DND-41 (cell line): ENCODE data around the gene ST6GALNAC3.
"Not testable (repeated sequence)": the region's sequence is repeated elsewhere in the genome, so short reads cannot be mapped to it uniquely, and the experiment has no call there.

Source experiments
- ATAC-seq: fragments of 200-7000 bp; cut with Tn5 transposase; 3 replicates; pipeline ENCODE4 v1.9.1; 2021; ENCODE audit warnings: low read depth; ENCODE audit not compliant: insufficient read depth
- DNase-seq: peaks from one replicate; pipeline ENCODE4 v3.0.0-alpha.2; 2020
- H2AFZ ChIP-seq: 2 replicates; pipeline ENCODE4 v1.6.0; 2012; ENCODE audit warnings: low read depth, low read length
- H3K27ac ChIP-seq: 2 replicates; pipeline ENCODE4 v1.5.1; 2012; ENCODE audit warnings: low read length, inconsistent platforms
- H3K27me3 ChIP-seq: fragments of 200-600 bp; sonication (generic); 2 replicates; pipeline ENCODE4 v1.6.0; 2012; ENCODE audit warnings: low read length, mild to moderate bottlenecking, inconsistent platforms; ENCODE audit not compliant: insufficient read depth, poor library complexity
- H3K36me3 ChIP-seq: 2 replicates; pipeline ENCODE4 v1.5.1; 2012; ENCODE audit warnings: low read length, inconsistent platforms; ENCODE audit not compliant: insufficient read depth
- H3K4me1 ChIP-seq: 2 replicates; pipeline ENCODE4 v1.5.1; 2012; ENCODE audit warnings: mild to moderate bottlenecking, low read length; ENCODE audit not compliant: insufficient read depth
- H3K4me2 ChIP-seq: 2 replicates; pipeline ENCODE4 v1.6.0; 2012; ENCODE audit warnings: mild to moderate bottlenecking, moderate library complexity, low read length, inconsistent platforms; ENCODE audit not compliant: insufficient read depth
- H3K4me3 ChIP-seq, 2 experiments: fragments of 200-600 bp in 1 of 2; shearing (Covaris generic) in 1 of 2; 2 replicates each; pipeline ENCODE4 v1.5.1; 2012 to 2016; ENCODE audit warnings: inconsistent platforms in 2 of 2, low read length in 2 of 2, mild to moderate bottlenecking in 2 of 2, low read depth in 1 of 2, moderate library complexity in 1 of 2
- H3K79me2 ChIP-seq: 2 replicates; pipeline ENCODE4 v1.6.0; 2012; ENCODE audit warnings: low read length, inconsistent platforms; ENCODE audit not compliant: insufficient read depth
- H3K9ac ChIP-seq: 2 replicates; pipeline ENCODE4 v1.6.0; 2012; ENCODE audit warnings: low read depth, mild to moderate bottlenecking, inconsistent platforms, low read length, moderate library complexity
- H3K9me3 ChIP-seq: 2 replicates; pipeline ENCODE4 v1.5.1; 2012; ENCODE audit warnings: low read length, moderate library complexity, mild to moderate bottlenecking, inconsistent platforms; ENCODE audit not compliant: insufficient read depth, severe bottlenecking
- H4K20me1 ChIP-seq: 2 replicates; pipeline ENCODE4 v1.6.0; 2012; ENCODE audit warnings: low read length; ENCODE audit not compliant: insufficient read depth
- CTCF ChIP-seq: IDR thresholded peaks from 2 replicates; pipeline ENCODE4 v1.5.1; 2012; ENCODE audit warnings: borderline replicate concordance, low read length, moderate library complexity, mild to moderate bottlenecking; ENCODE audit not compliant: poor library complexity, severe bottlenecking; ENCODE audit errors: extremely low read depth
- EZH2 ChIP-seq: IDR thresholded peaks from 3 replicates; pipeline ENCODE4 v1.6.1; 2012; ENCODE audit warnings: borderline replicate concordance, low read depth, mild to moderate bottlenecking, moderate library complexity, low read length, inconsistent platforms; ENCODE audit not compliant: severe bottlenecking

Gene ST6GALNAC3

GRCh38 chr1:76237211-76237610, 162.7 kb downstream of the ST6GALNAC3 start:
- Histone ChIP-seq H3K9me3 (no peaks in the 10 kb centered on the region), H3K27ac (no peak overlapping the region), H3K27me3 (no peaks in the 10 kb centered on the region), H3K36me3 (no peaks in the 10 kb centered on the region), H4K20me1 (no peaks in the 10 kb centered on the region), H3K79me2 (no peaks in the 10 kb centered on the region), H2AFZ (no peak overlapping the region), H3K4me3 (no peak overlapping the region), H3K4me2 (no peak overlapping the region), H3K9ac (no peak overlapping the region), H3K4me1 (no peaks in the 10 kb centered on the region)
- ATAC-seq (no peak), DNase-seq (no peak)
- TF ChIP-seq CTCF = no peak
- TF ChIP-seq EZH2 = no peak

- DNase-seq (no peak), ATAC-seq (no peak)
- Histone ChIP-seq H3K4me3 (no peak overlapping the region), H3K79me2 (no peaks in the 10 kb centered on the region), H3K9me3 (no peaks in the 10 kb centered on the region), H3K9ac (no peak overlapping the region), H3K4me2 (no peak overlapping the region), H3K27ac (no peak overlapping the region), H3K4me1 (no peaks in the 10 kb centered on the region), H3K27me3 (no peaks in the 10 kb centered on the region), H3K36me3 (no peaks in the 10 kb centered on the region), H4K20me1 (no peaks in the 10 kb centered on the region), H2AFZ (no peak overlapping the region)
- TF ChIP-seq CTCF (no peak), EZH2 (no peak)
Observed at GRCh38 chr1:76238094-76238628, 163.6 kb downstream of the ST6GALNAC3 start.

- Histone ChIP-seq H2AFZ (no peak overlapping the region), H3K36me3 (no peaks in the 10 kb centered on the region), H3K4me1 (no peaks in the 10 kb centered on the region), H3K9me3 (no peaks in the 10 kb centered on the region), H3K9ac (no peak overlapping the region), H4K20me1 (no peaks in the 10 kb centered on the region), H3K4me3 (no peak overlapping the region), H3K4me2 (no peak overlapping the region), H3K27ac (no peak overlapping the region), H3K79me2 (no peaks in the 10 kb centered on the region), H3K27me3 (no peaks in the 10 kb centered on the region)
- no peak for ATAC-seq
- TF ChIP-seq CTCF (no peak), EZH2 (no peak)
- DNase-seq = no peak
Observed at GRCh38 chr1:76239470-76239918, 164.9 kb downstream of the ST6GALNAC3 start.

GRCh38 chr1:76240316-76240715, 165.8 kb downstream of the ST6GALNAC3 start:
- no peaks in the 10 kb centered on the region for H4K20me1 ChIP-seq
- no peaks in the 10 kb centered on the region for H3K36me3 ChIP-seq
- ATAC-seq = no peak
- no peak overlapping the region for H3K27ac ChIP-seq
- H3K9me3 ChIP-seq = no peaks in the 10 kb centered on the region
- H3K27me3 ChIP-seq = no peaks in the 10 kb centered on the region
- no peaks in the 10 kb centered on the region for H3K4me1 ChIP-seq
- TF ChIP-seq EZH2 (no peak), CTCF (no peak)
- H2AFZ ChIP-seq = no peak overlapping the region
- DNase-seq = no peak
- H3K79me2 ChIP-seq = no peaks in the 10 kb centered on the region
- no peak overlapping the region for H3K4me2 ChIP-seq
- no peak overlapping the region for H3K9ac ChIP-seq
- H3K4me3 ChIP-seq = no peak overlapping the region

GRCh38 chr1:76242587-76242986, 168.0 kb downstream of the ST6GALNAC3 start:
- DNase-seq, H3K79me2 ChIP-seq, H3K36me3 ChIP-seq, H4K20me1 ChIP-seq, H3K9ac ChIP-seq, H3K27ac ChIP-seq, H3K4me2 ChIP-seq, H3K9me3 ChIP-seq, H3K4me1 ChIP-seq, H3K27me3 ChIP-seq, ATAC-seq, H3K4me3 ChIP-seq, H2AFZ ChIP-seq: not testable (repeated sequence)
